AG09309 (cell line): ENCODE measurements around the gene SLC17A5.
A peak's percentile ranks its signal among the peaks of the same experiment; 100 is the strongest.
"Not testable (repeated sequence)": the region's sequence is repeated elsewhere in the genome, so short reads cannot be mapped to it uniquely, and the experiment has no call there.

Experiments used
- DNase-seq: peaks from one replicate; pipeline ENCODE4 v3.0.0-alpha.2; 2010; ENCODE audit warnings: low read depth
- H3K4me3 ChIP-seq: 2 replicates; pipeline ENCODE4 v1.5.1; 2011; ENCODE audit warnings: mild to moderate bottlenecking, low read depth, low read length, moderate library complexity; ENCODE audit not compliant: control insufficient read depth
- CTCF ChIP-seq: IDR thresholded peaks from 2 replicates; pipeline ENCODE4 v1.5.1; 2011; ENCODE audit warnings: mild to moderate bottlenecking, low read depth, low read length, inconsistent platforms; ENCODE audit not compliant: insufficient read depth, control insufficient read depth; ENCODE audit errors: missing control alignments

The SLC17A5 gene

GRCh38 chr6:73695619-73696421 is 42.0 kb upstream of the SLC17A5 start, which contains the start of gene CD109:
Gene CD109, plus strand, starts transcription at chr6:73696203. Its CDS starts 13 bp downstream, at chr6:73696216.
- DNase-seq, result peak; percentile 58
- H3K4me3 ChIP-seq, result peak within 1 kb of the TSS; percentile 66
- no peak for TF ChIP-seq CTCF

GRCh38 chr6:73694711-73695411 is 41.1 kb upstream of the SLC17A5 start:
- DNase-seq, result no peak
- peak overlapping the region; percentile 66 for H3K4me3 ChIP-seq
- TF ChIP-seq CTCF, result no peak

GRCh38 chr6:73691512-73691911 is 37.7 kb upstream of the SLC17A5 start:
- no peak for DNase-seq
- no peak for TF ChIP-seq CTCF
- no peak overlapping the region for H3K4me3 ChIP-seq

- TF ChIP-seq CTCF, result no peak
- no peak for DNase-seq
- H3K4me3 ChIP-seq, result no peak overlapping the region
Observed at GRCh38 chr6:73690056-73690455, 36.3 kb upstream of the SLC17A5 start.

- no peak for TF ChIP-seq CTCF
- DNase-seq, result no peak
Observed at GRCh38 chr6:73688351-73688750, 34.6 kb upstream of the SLC17A5 start.

GRCh38 chr6:73683574-73683973 is 29.8 kb upstream of the SLC17A5 start:
- not testable (repeated sequence) for H3K4me3 ChIP-seq, DNase-seq

More at GRCh38 chr6:73688351-73688750, 34.6 kb upstream of the SLC17A5 start:
- H3K4me3 ChIP-seq, result no peak overlapping the region
